ENCODE data around the gene MRPS33. TPM values are rescaled to one million over a fixed set of nuclear protein-coding genes. Genes with fewer than 3 reads are reported as not detected.
"Not testable (repeated sequence)": the region's sequence is repeated elsewhere in the genome, so short reads cannot be mapped to it uniquely, and the experiment has no call there.

Gene MRPS33
- 100 to 1,000 TPM; 101 to 104 TPM for total RNA-seq

- DNase-seq (peak; percentile 97), ATAC-seq (peak; percentile 91)
- peaks cover 9% of the 10 kb centered on the region for H3K27me3 Mint-ChIP-seq
- peaks cover 32% of the 10 kb centered on the region for H3K4me1 Mint-ChIP-seq
- POLR2A ChIA-PET = interaction anchor here (0.6 to 1.4 kb wide), 6 partner anchors 12 to 1837 kb away, joined by 3 to 4 read pairs (median 3); partner anchors contain the start of gene SSBP1
- peaks cover 6% of the 10 kb centered on the region for H3K36me3 Mint-ChIP-seq (ENCODE audit: low read depth)
- peak within 1 kb of the TSS; percentile 96 for H3K4me3 Mint-ChIP-seq
- intact Hi-C loops (cut with DNase I, micrococcal nuclease) = loop anchor here (1.0 to 10.0 kb wide), 18 partner anchors 38 to 840 kb away; partner anchors contain the start of genes AGK (in 2 of the 2), BRAF (in 2 of the 2), KDM7A (in 2 of the 2) and NDUFB2 (in 2 of the 2)
- CTCF ChIA-PET = interaction anchor here (0.5 to 6.9 kb wide), 10 partner anchors 25 to 641 kb away, joined by 3 to 66 read pairs (median 4); no protein-coding TSS in a partner anchor
- peaks cover 5% of the 10 kb centered on the region for H3K9me3 Mint-ChIP-seq (ENCODE audit: low read depth)
- peak within 1 kb of the TSS; percentile 99 for H3K27ac Mint-ChIP-seq
Measured at GRCh38 chr7:141014524-141015395, at the start of gene MRPS33. TSS of gene MRPS33 (minus strand) at chr7:141014952. CDS start at chr7:141010633, 4,319 bp downstream.

GRCh38 chr7:141057788-141058187 is 43.0 kb upstream of the MRPS33 start:
- Mint-ChIP-seq H3K27me3 (peaks cover 9% of the 10 kb centered on the region), H3K4me3 (no peak overlapping the region), H3K9me3 (ENCODE audit: low read depth) (no peaks in the 10 kb centered on the region), H3K4me1 (peaks cover 13% of the 10 kb centered on the region), H3K27ac (no peak overlapping the region), H3K36me3 (ENCODE audit: low read depth) (no peaks in the 10 kb centered on the region)
- ATAC-seq (no peak), DNase-seq (no peak)
- ChIA-PET CTCF (no interaction called here), POLR2A (no interaction called here)
- intact Hi-C loops (cut with DNase I, micrococcal nuclease) = no loop called here

DNA sequence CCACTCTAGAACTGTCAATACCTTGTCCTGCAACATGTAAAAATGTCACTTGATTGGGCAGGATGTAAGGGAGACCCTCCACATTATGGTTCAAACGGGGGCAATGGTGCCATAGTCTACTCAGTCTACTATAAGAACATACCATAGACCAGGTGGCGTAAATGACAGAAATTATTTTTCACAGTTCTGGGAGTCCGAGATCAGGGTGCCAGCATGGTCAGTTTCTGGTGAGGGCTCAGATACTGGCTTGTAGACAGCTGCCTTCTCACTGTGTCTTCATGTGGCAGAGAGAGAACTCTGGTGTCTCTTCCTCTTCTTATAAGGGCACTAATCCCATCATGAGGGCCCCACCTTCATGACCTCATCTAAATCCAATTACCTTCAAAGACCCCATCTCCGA is 40.4 kb upstream of the MRPS33 start:
- DNase-seq (no peak), ATAC-seq (no peak)
- Mint-ChIP-seq H3K27ac (no peak overlapping the region), H3K36me3 (ENCODE audit: low read depth) (no peaks in the 10 kb centered on the region), H3K27me3 (peaks cover 4% of the 10 kb centered on the region), H3K9me3 (ENCODE audit: low read depth) (no peaks in the 10 kb centered on the region), H3K4me1 (peaks cover 17% of the 10 kb centered on the region), H3K4me3 (no peak overlapping the region)
- POLR2A ChIA-PET = no interaction called here
- CTCF ChIA-PET = interaction anchor here (0.7 kb wide), 1 partner anchor 458 kb away, joined by 3 read pairs; no protein-coding TSS in a partner anchor
- intact Hi-C loops (cut with DNase I, micrococcal nuclease) = no loop called here

- ChIA-PET CTCF (no interaction called here), POLR2A (interaction anchor here (0.6 kb wide), 1 partner anchor 498 kb away, joined by 3 read pairs; the partner anchor contains the start of gene AGK)
- ATAC-seq = peak; percentile 94
- Mint-ChIP-seq H3K27ac (peak overlapping the region; percentile 14), H3K4me1 (peaks cover 17% of the 10 kb centered on the region), H3K4me3 (no peak overlapping the region), H3K36me3 (ENCODE audit: low read depth) (no peaks in the 10 kb centered on the region), H3K9me3 (ENCODE audit: low read depth) (no peaks in the 10 kb centered on the region), H3K27me3 (peaks cover 4% of the 10 kb centered on the region)
- peak; percentile 71 for DNase-seq
- intact Hi-C loops (cut with DNase I, micrococcal nuclease) = loop anchor here in 1 of 2 experiments (2.0 kb wide), 1 partner anchor 39 kb away; the partner anchor contains the start of gene MRPS33
Measured at GRCh38 chr7:141053626-141054025, 38.9 kb upstream of the MRPS33 start.

DNA sequence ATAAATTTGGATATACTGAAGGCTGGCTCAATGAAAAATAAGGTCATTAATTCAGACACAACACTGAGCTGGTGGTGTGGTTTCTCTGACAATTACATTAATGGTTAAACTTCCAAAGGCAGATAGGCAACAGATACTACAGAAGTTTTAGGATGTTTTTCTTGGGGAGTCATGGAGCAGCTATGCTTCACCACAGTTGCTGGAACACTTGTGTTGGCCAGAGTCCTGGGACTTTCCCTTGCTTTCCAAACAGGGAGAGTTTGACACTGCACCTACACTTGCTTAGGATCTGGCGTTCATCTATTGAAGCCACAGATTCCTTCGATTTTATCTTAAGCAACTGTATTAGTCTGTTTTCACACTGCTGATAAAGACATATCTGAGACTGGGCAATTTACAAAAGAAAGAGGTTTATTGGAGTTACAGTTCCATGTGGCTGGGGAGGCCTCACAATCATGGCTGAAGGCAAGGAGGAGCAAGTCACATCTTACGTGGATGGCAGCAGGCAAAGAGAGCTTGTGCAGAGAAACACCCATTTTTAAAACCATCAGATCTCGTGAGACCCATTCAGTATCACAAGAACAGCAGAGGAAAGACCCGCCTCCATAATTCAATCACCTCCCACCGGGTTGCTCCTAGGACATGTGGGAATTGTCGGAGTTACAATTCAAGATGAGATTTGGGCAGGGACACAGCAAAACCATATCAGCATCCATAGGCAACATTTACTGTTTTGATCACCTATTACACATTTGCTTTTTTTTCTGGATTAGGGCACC is 31.3 kb upstream of the MRPS33 start:
- no peaks in the 10 kb centered on the region for H3K9me3 Mint-ChIP-seq (ENCODE audit: low read depth)
- H3K4me1 Mint-ChIP-seq = no peaks in the 10 kb centered on the region
- ChIA-PET CTCF (no interaction called here), POLR2A (no interaction called here)
- H3K36me3 Mint-ChIP-seq (ENCODE audit: low read depth) = no peaks in the 10 kb centered on the region
- no peak for DNase-seq
- no peak overlapping the region for H3K27ac Mint-ChIP-seq
- H3K27me3 Mint-ChIP-seq = peaks cover 10% of the 10 kb centered on the region
- ATAC-seq = no peak
- no peak overlapping the region for H3K4me3 Mint-ChIP-seq
- intact Hi-C loops (cut with DNase I, micrococcal nuclease) = no loop called here

DNA sequence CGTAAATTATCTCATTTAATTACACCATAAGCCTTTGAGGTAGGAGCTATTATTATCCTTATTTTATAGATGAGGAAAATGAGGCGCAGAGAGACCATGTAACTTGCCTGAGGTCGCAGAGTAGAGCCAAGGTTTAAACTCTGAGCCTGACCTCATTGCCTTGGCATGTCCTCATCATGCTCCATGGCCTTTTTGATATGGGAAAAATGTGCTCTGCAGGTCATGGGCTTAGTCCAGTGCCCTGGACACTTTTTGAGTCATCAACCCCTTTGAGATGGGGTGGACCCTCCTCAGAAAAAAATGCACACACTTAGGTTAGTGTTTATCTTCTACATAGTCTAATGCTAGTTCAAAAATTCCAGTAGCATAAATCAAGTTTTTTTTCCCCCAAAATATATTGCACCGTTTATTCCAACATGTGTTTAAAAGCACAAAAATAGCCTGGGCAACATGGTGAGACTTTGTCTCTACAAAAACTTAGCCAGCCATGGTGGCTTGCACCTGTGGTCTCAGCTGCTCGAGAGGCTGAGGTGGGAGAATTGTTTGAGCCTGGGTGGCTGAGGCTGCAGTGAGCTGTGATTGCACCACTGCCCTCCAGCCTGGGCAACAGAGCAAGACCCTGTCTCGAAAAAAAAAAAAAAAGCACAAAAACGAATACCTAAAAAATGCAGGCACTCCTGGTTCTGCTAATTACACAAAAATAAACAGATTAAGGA is 30.5 kb upstream of the MRPS33 start:
- no peaks in the 10 kb centered on the region for H3K4me1 Mint-ChIP-seq
- ChIA-PET POLR2A (no interaction called here), CTCF (interaction anchor here (1.2 kb wide), 1 partner anchor 58 kb away, joined by 3 read pairs; no protein-coding TSS in a partner anchor)
- no peaks in the 10 kb centered on the region for H3K36me3 Mint-ChIP-seq (ENCODE audit: low read depth)
- intact Hi-C loops (cut with DNase I, micrococcal nuclease) = no loop called here
- no peak overlapping the region for H3K4me3 Mint-ChIP-seq
- no peak overlapping the region for H3K27ac Mint-ChIP-seq
- ATAC-seq = no peak
- DNase-seq = no peak
- H3K27me3 Mint-ChIP-seq = peaks cover 12% of the 10 kb centered on the region
- H3K9me3 Mint-ChIP-seq (ENCODE audit: low read depth) = no peaks in the 10 kb centered on the region

- intact Hi-C loops (cut with DNase I, micrococcal nuclease) = no loop called here
- Mint-ChIP-seq H3K4me1 (no peaks in the 10 kb centered on the region), H3K27me3 (peaks cover 20% of the 10 kb centered on the region), H3K4me3 (no peak overlapping the region), H3K27ac (no peak overlapping the region), H3K36me3 (ENCODE audit: low read depth) (no peaks in the 10 kb centered on the region), H3K9me3 (ENCODE audit: low read depth) (no peaks in the 10 kb centered on the region)
- no peak for ATAC-seq
- CTCF ChIA-PET = no interaction called here
- POLR2A ChIA-PET = no interaction called here
- no peak for DNase-seq
Measured at GRCh38 chr7:141043616-141044015, 28.9 kb upstream of the MRPS33 start.

GRCh38 chr7:141042222-141043193 is 27.8 kb upstream of the MRPS33 start:
- Mint-ChIP-seq H3K27ac (no peak overlapping the region), H3K9me3 (ENCODE audit: low read depth) (no peaks in the 10 kb centered on the region), H3K4me1 (no peaks in the 10 kb centered on the region), H3K36me3 (ENCODE audit: low read depth) (no peaks in the 10 kb centered on the region), H3K27me3 (peaks cover 20% of the 10 kb centered on the region), H3K4me3 (no peak overlapping the region)
- intact Hi-C loops (cut with DNase I, micrococcal nuclease) = no loop called here
- POLR2A ChIA-PET = no interaction called here
- no peak for ATAC-seq
- DNase-seq = no peak
- CTCF ChIA-PET = interaction anchor here (0.6 kb wide), 3 partner anchors 64 to 1297 kb away, joined by 3 to 4 read pairs (median 3); no protein-coding TSS in a partner anchor

DNA sequence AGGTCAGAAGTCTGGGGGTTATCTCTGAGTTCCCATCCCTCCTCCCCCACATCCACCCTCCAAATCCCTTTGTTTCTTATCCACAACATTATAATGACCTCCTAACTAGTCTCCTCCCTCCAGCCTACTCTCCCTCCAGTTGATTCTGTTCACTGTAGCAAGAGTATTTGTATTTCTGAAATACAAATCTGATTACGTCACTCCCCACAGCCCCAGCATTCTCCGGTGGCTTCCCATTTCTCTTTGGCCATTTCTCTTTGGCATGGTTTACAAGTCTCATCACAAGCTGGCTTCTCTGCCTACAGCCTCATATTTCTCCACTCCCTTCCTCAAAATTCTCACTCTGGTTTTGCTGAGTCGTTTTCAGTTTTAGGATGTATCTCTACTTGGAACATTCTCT is 24.6 kb upstream of the MRPS33 start:
- intact Hi-C loops (cut with DNase I, micrococcal nuclease) = no loop called here
- no peak overlapping the region for H3K4me3 Mint-ChIP-seq
- POLR2A ChIA-PET = no interaction called here
- no peaks in the 10 kb centered on the region for H3K36me3 Mint-ChIP-seq (ENCODE audit: low read depth)
- no peak overlapping the region for H3K27ac Mint-ChIP-seq
- no peaks in the 10 kb centered on the region for H3K4me1 Mint-ChIP-seq
- DNase-seq = no peak
- no peak for ATAC-seq
- CTCF ChIA-PET = interaction anchor here (0.7 kb wide), 1 partner anchor 24 kb away, joined by 3 read pairs; the partner anchor contains the start of gene MRPS33
- peaks cover 18% of the 10 kb centered on the region for H3K27me3 Mint-ChIP-seq
- peaks cover 2% of the 10 kb centered on the region for H3K9me3 Mint-ChIP-seq (ENCODE audit: low read depth)

GRCh38 chr7:141038100-141038499 is 23.3 kb upstream of the MRPS33 start:
- POLR2A ChIA-PET; H3K9me3 Mint-ChIP-seq (ENCODE audit: low read depth); CTCF ChIA-PET; ATAC-seq; H3K27ac Mint-ChIP-seq; H3K4me1 Mint-ChIP-seq; intact Hi-C loops (cut with DNase I, micrococcal nuclease); H3K36me3 Mint-ChIP-seq (ENCODE audit: low read depth); H3K4me3 Mint-ChIP-seq; DNase-seq: not testable (repeated sequence)
- peaks cover 17% of the 10 kb centered on the region for H3K27me3 Mint-ChIP-seq
